EH (cell line): Measurements from ENCODE around the gene ATOH8.
A peak's percentile ranks its signal among the peaks of the same experiment; 100 is the strongest.
"Not testable (repeated sequence)": the region's sequence is repeated elsewhere in the genome, so short reads cannot be mapped to it uniquely, and the experiment has no call there.

ENCODE experiments used
- DNase-seq: peaks from one replicate; pipeline ENCODE4 v3.0.0-alpha.2; 2015; ENCODE audit warnings: low read depth

ATOH8 gene

GRCh38 chr2:85753525-85754312, at the start of gene ATOH8:
TSS of gene ATOH8 (plus strand) at chr2:85753991. CDS start at chr2:85754190, 199 bp downstream.
- peak; percentile 70 for DNase-seq

GRCh38 chr2:85704038-85704437, 49.8 kb upstream of the ATOH8 start:
- DNase-seq: no peak

GRCh38 chr2:85704800-85705679, 48.8 kb upstream of the ATOH8 start:
- DNase-seq: no peak

GRCh38 chr2:85705680-85706039, 48.1 kb upstream of the ATOH8 start:
- DNase-seq: peak; percentile 90

GRCh38 chr2:85706063-85706462, 47.7 kb upstream of the ATOH8 start:
- no peak for DNase-seq

GRCh38 chr2:85706599-85707296, 47.0 kb upstream of the ATOH8 start:
- DNase-seq: no peak

- DNase-seq: peak; percentile 85
These were observed 46.5 kb upstream of the ATOH8 start for GRCh38 chr2:85707304-85707703.

- DNase-seq: no peak
These were observed 45.1 kb upstream of the ATOH8 start for GRCh38 chr2:85708641-85709040.

- DNase-seq: peak; percentile 48
These were observed 44.4 kb upstream of the ATOH8 start for GRCh38 chr2:85709401-85709811.

GRCh38 chr2:85710687-85711577, 42.9 kb upstream of the ATOH8 start:
- no peak for DNase-seq

- no peak for DNase-seq
These were observed 42.2 kb upstream of the ATOH8 start for GRCh38 chr2:85711578-85712060.

GRCh38 chr2:85712336-85712735, 41.5 kb upstream of the ATOH8 start:
- DNase-seq: no peak

- peak; percentile 48 for DNase-seq
These were observed 40.8 kb upstream of the ATOH8 start for GRCh38 chr2:85712849-85713612.

- DNase-seq: no peak
These were observed 40.0 kb upstream of the ATOH8 start for GRCh38 chr2:85713836-85714235.

- DNase-seq: not testable (repeated sequence)
These were observed 39.4 kb upstream of the ATOH8 start for GRCh38 chr2:85714421-85714820.

- DNase-seq: no peak
These were observed 39.0 kb upstream of the ATOH8 start for GRCh38 chr2:85714841-85715240.

- no peak for DNase-seq
These were observed 37.4 kb upstream of the ATOH8 start for GRCh38 chr2:85716346-85716914.

GRCh38 chr2:85717308-85718008, 36.3 kb upstream of the ATOH8 start:
- DNase-seq: peak; percentile 90

GRCh38 chr2:85718009-85718391, 35.8 kb upstream of the ATOH8 start:
- DNase-seq: no peak
